CD4-positive, alpha-beta T cell treated with Interleukin-2 at 100 ng/mL for 4 hours (primary cell): ENCODE measurements around the gene AOC1.
"Not testable (repeated sequence)": the region's sequence is repeated elsewhere in the genome, so short reads cannot be mapped to it uniquely, and the experiment has no call there.

ENCODE experiments used
- DNase-seq: peaks from one replicate; pipeline ENCODE4 v3.0.0-alpha.2; 2020; ENCODE audit warnings: low spot score

AOC1 gene

GRCh38 chr7:150897502-150898474 lies 45.5 kb downstream of the AOC1 start:
- DNase-seq = no peak

- DNase-seq = peak; percentile 79
Measured at GRCh38 chr7:150898475-150899011, 46.2 kb downstream of the AOC1 start.

GRCh38 chr7:150900675-150901074 lies 48.4 kb downstream of the AOC1 start:
- DNase-seq = no peak

GRCh38 chr7:150901160-150902035 lies 49.1 kb downstream of the AOC1 start:
- DNase-seq = no peak

GRCh38 chr7:150902078-150903033 lies 50.0 kb downstream of the AOC1 start:
- no peak for DNase-seq

GRCh38 chr7:150903606-150904005 lies 51.3 kb downstream of the AOC1 start:
- no peak for DNase-seq

GRCh38 chr7:150904011-150904909 lies 51.9 kb downstream of the AOC1 start:
- DNase-seq = no peak

GRCh38 chr7:150908173-150908572 lies 55.9 kb downstream of the AOC1 start:
- no peak for DNase-seq

GRCh38 chr7:150909200-150909995 lies 57.1 kb downstream of the AOC1 start:
- peak; percentile 38 for DNase-seq

- DNase-seq = not testable (repeated sequence)
Measured at GRCh38 chr7:150910305-150910995, 58.1 kb downstream of the AOC1 start.

- DNase-seq = no peak
Measured at GRCh38 chr7:150910996-150911422, 58.7 kb downstream of the AOC1 start.
